Stimulated activated CD4-positive, alpha-beta T cell treated with anti-CD3 and anti-CD28 coated beads, Interleukin-4, amount 100 ng/mL, for 4 hours (primary cell): ENCODE measurements around the gene CUL2.
A peak's percentile ranks its signal among the peaks of the same experiment; 100 is the strongest.
"Not testable (repeated sequence)": the region's sequence is repeated elsewhere in the genome, so short reads cannot be mapped to it uniquely, and the experiment has no call there.

Experiments
- DNase-seq, 2 experiments: peaks; one replicate each; pipeline ENCODE4 v3.0.0-alpha.2; 2020

The CUL2 gene

GRCh38 chr10:35090162-35090954 is at the start of gene CUL2:
Gene CUL2, minus strand, starts transcription at chr10:35090341. Its CDS starts 19,024 bp downstream, at chr10:35071317.
- peak; percentile 85 to 90 for DNase-seq

- DNase-seq, result no peak
Observed at GRCh38 chr10:35136263-35136815, 46.2 kb upstream of the CUL2 start.

- no peak for DNase-seq
Observed at GRCh38 chr10:35135861-35136260, 45.7 kb upstream of the CUL2 start.

- DNase-seq, result no peak
Observed at GRCh38 chr10:35133586-35133985, 43.4 kb upstream of the CUL2 start.

GRCh38 chr10:35132727-35133126 is 42.6 kb upstream of the CUL2 start:
- DNase-seq, result no peak

GRCh38 chr10:35130663-35131062 is 40.5 kb upstream of the CUL2 start:
- DNase-seq, result no peak

GRCh38 chr10:35129185-35129674 is 39.1 kb upstream of the CUL2 start:
- DNase-seq, result no peak

GRCh38 chr10:35127289-35127891 is 37.2 kb upstream of the CUL2 start:
- DNase-seq, result peak; percentile 49 to 57

GRCh38 chr10:35126530-35127288 is 36.6 kb upstream of the CUL2 start, which contains the start of gene CREM:
Gene CREM, plus strand, starts transcription at chr10:35126846. Its CDS starts 10,990 bp downstream, at chr10:35137836.
- peak; percentile 99 to 100 for DNase-seq

GRCh38 chr10:35126062-35126529 is 36.0 kb upstream of the CUL2 start:
- DNase-seq, result no peak

GRCh38 chr10:35124540-35124939 is 34.4 kb upstream of the CUL2 start:
- DNase-seq, result no peak

- DNase-seq, result no peak
Observed at GRCh38 chr10:35119378-35119777, 29.2 kb upstream of the CUL2 start.

GRCh38 chr10:35112571-35112970 is 22.4 kb upstream of the CUL2 start:
- DNase-seq, result no peak

- DNase-seq, result no peak
Observed at GRCh38 chr10:35103882-35104281, 13.7 kb upstream of the CUL2 start.

- DNase-seq, result no peak
Observed at GRCh38 chr10:35097510-35097909, 7.4 kb upstream of the CUL2 start.

GRCh38 chr10:35096312-35096711 is 6.2 kb upstream of the CUL2 start:
- no peak for DNase-seq

- DNase-seq, result no peak
Observed at GRCh38 chr10:35092851-35093250, 2.7 kb upstream of the CUL2 start.

GRCh38 chr10:35091994-35092790 is 2.1 kb upstream of the CUL2 start:
- DNase-seq, result no peak

GRCh38 chr10:35089611-35090161 is 455 bp downstream of the CUL2 start:
- DNase-seq, result peak in 1 of 2 experiments; percentile 2

- DNase-seq, result no peak
Observed at GRCh38 chr10:35083242-35083641, 6.9 kb downstream of the CUL2 start.

- not testable (repeated sequence) for DNase-seq
Observed at GRCh38 chr10:35080261-35080660, 9.9 kb downstream of the CUL2 start.

- DNase-seq, result no peak
Observed at GRCh38 chr10:35079763-35080162, 10.4 kb downstream of the CUL2 start.
